22Rv1 (cell line): ENCODE data around the gene CNTN2.
A peak's percentile ranks its signal among the peaks of the same experiment; 100 is the strongest.

Source experiments
- H3K27ac ChIP-seq: fragments of 450-650 bp; 2 replicates; pipeline ENCODE4 v1.5.1; 2017
- CTCF ChIP-seq: fragments of 450-650 bp; IDR thresholded peaks from 2 replicates; pipeline ENCODE4 v1.5.1; 2017; ENCODE audit warnings: mild to moderate bottlenecking
- ZFX ChIP-seq: fragments of 450-650 bp; IDR thresholded peaks from 2 replicates; pipeline ENCODE4 v1.6.1; 2017; ENCODE audit warnings: antibody characterized with exemption, borderline replicate concordance

CNTN2 gene

GRCh38 chr1:205118752-205119151, 75.7 kb downstream of the CNTN2 start:
- H3K27ac ChIP-seq: no peak overlapping the region
- no peak for TF ChIP-seq ZFX
- TF ChIP-seq CTCF: no peak

- TF ChIP-seq ZFX (no peak), CTCF (peak; percentile 98)
- peak within 1 kb of the TSS; percentile 88 for H3K27ac ChIP-seq
Observed at GRCh38 chr1:205121660-205122488, 78.9 kb downstream of the CNTN2 start, which contains the start of gene RBBP5. RBBP5 (minus strand) TSS chr1:205121978; CDS start chr1:205121873, 105 bp downstream.

GRCh38 chr1:205122489-205122882, 79.5 kb downstream of the CNTN2 start:
- peak overlapping the region; percentile 88 for H3K27ac ChIP-seq
- TF ChIP-seq CTCF (peak; percentile 21), ZFX (no peak)

- H3K27ac ChIP-seq: no peak overlapping the region
- TF ChIP-seq ZFX (no peak), CTCF (no peak)
Observed at GRCh38 chr1:205124726-205125125, 81.7 kb downstream of the CNTN2 start.

- no peak overlapping the region for H3K27ac ChIP-seq
- TF ChIP-seq CTCF (no peak), ZFX (no peak)
Observed at GRCh38 chr1:205127646-205128045, 84.6 kb downstream of the CNTN2 start.
